Chondrocyte (in vitro differentiated cells): ENCODE results near the gene RAET1L. TPM values are rescaled to one million over a fixed set of nuclear protein-coding genes. Genes with fewer than 3 reads are reported as not detected.

Source experiments
- DNase-seq: peaks from one replicate; pipeline ENCODE4 v3.0.0; 2021; ENCODE audit warnings: mixed read lengths, low spot score
- H3K27ac Mint-ChIP-seq: one replicate; pipeline ENCODE4 v1.8.0; 2021; ENCODE audit warnings: mild to moderate bottlenecking, moderate library complexity, mixed read lengths; ENCODE audit not compliant: unreplicated experiment
- H3K27me3 Mint-ChIP-seq: 2 replicates; pipeline ENCODE4 v1.8.0; 2021; ENCODE audit warnings: low read depth, mixed read lengths
- H3K36me3 Mint-ChIP-seq: 2 replicates; pipeline ENCODE4 v1.8.0; 2021; ENCODE audit warnings: low read depth, mixed read lengths
- H3K4me1 Mint-ChIP-seq: 2 replicates; pipeline ENCODE4 v1.8.0; 2021; ENCODE audit warnings: low read depth, mild to moderate bottlenecking, mixed read lengths
- H3K4me3 Mint-ChIP-seq: one replicate; pipeline ENCODE4 v1.8.0; 2021; ENCODE audit warnings: mild to moderate bottlenecking, moderate library complexity, mixed read lengths; ENCODE audit not compliant: unreplicated experiment
- H3K9me3 Mint-ChIP-seq: 2 replicates; pipeline ENCODE4 v1.8.0; 2021; ENCODE audit warnings: low read depth, mixed read lengths
- CTCF ChIP-seq: fragments of 200-600 bp; sonication (generic); IDR thresholded peaks from 2 replicates; pipeline ENCODE4 v1.5.0; 2021; ENCODE audit warnings: antibody characterized with exemption, mild to moderate bottlenecking, moderate library complexity
- total RNA-seq: library from RNA; stranded (reverse); gene quantifications from 3 replicates; pipeline ENCODE4 v1.2.1, GENCODE V29; 2021

Gene RAET1L
- total RNA-seq, 1 donor from 2014 or later, result not detected

- no peak for TF ChIP-seq CTCF
- H3K36me3 Mint-ChIP-seq, result peaks cover 14% of the 10 kb centered on the region
- no peak for DNase-seq
- no peak overlapping the region for H3K27ac Mint-ChIP-seq
- peaks cover 11% of the 10 kb centered on the region for H3K9me3 Mint-ChIP-seq
- H3K4me3 Mint-ChIP-seq, result no peak overlapping the region
- H3K4me1 Mint-ChIP-seq, result peaks cover 18% of the 10 kb centered on the region
- H3K27me3 Mint-ChIP-seq, result peaks cover 79% of the 10 kb centered on the region
These were observed 40.6 kb downstream of the RAET1L start for GRCh38 chr6:149984773-149985172.

GRCh38 chr6:149983145-149983544 is 42.2 kb downstream of the RAET1L start:
- H3K4me1 Mint-ChIP-seq, result peaks cover 16% of the 10 kb centered on the region
- TF ChIP-seq CTCF, result no peak
- no peak overlapping the region for H3K27ac Mint-ChIP-seq
- H3K9me3 Mint-ChIP-seq, result peaks cover 6% of the 10 kb centered on the region
- DNase-seq, result no peak
- H3K36me3 Mint-ChIP-seq, result peaks cover 6% of the 10 kb centered on the region
- peaks cover 74% of the 10 kb centered on the region for H3K27me3 Mint-ChIP-seq
- no peak overlapping the region for H3K4me3 Mint-ChIP-seq

DNA sequence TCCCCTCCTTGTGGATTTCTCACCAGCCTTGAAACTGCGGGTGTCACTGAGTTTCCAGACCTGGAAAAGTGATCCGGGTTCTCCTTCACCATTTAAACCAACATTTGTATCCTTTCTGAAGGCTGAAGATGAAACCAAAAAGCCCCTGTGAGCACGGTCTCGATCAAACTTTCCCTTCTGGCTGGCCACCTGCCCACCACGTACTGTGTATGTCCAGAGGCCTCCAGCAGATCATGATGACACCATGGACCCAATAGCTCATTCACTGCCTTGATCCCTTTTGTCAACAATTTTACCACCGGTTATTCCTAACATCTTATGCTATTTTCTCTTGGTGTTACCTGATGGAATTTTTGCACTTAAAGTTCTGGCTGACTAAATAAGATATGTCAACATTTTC is 46.0 kb downstream of the RAET1L start:
- Mint-ChIP-seq H3K27me3 (peaks cover 59% of the 10 kb centered on the region), H3K36me3 (peaks cover 2% of the 10 kb centered on the region), H3K4me3 (no peak overlapping the region), H3K9me3 (no peaks in the 10 kb centered on the region), H3K27ac (no peak overlapping the region), H3K4me1 (peaks cover 13% of the 10 kb centered on the region)
- no peak for DNase-seq
- no peak for TF ChIP-seq CTCF

DNA sequence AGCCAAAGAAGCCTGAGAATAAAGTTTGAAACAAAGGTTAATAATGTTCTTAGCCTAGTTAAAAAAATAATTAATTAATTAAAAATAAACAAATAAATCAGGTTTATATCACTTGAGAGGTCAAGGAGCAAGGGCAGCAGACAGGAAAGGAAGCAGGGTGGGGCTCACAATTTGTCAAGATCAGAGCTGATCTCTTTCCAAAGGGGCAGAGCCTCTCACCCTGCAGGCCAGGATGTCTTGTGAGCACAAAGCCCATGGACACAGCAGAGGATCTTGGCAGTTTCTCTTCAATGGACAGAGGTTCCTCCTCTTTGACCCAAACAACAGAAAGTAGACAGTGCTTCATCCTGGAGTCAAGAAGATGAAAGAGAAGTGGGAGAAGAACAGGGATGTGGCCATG is 46.7 kb downstream of the RAET1L start:
- Mint-ChIP-seq H3K27me3 (peaks cover 63% of the 10 kb centered on the region), H3K4me1 (peaks cover 13% of the 10 kb centered on the region), H3K4me3 (no peak overlapping the region), H3K36me3 (peaks cover 5% of the 10 kb centered on the region), H3K27ac (no peak overlapping the region), H3K9me3 (peaks cover 3% of the 10 kb centered on the region)
- TF ChIP-seq CTCF, result no peak
- no peak for DNase-seq

DNA sequence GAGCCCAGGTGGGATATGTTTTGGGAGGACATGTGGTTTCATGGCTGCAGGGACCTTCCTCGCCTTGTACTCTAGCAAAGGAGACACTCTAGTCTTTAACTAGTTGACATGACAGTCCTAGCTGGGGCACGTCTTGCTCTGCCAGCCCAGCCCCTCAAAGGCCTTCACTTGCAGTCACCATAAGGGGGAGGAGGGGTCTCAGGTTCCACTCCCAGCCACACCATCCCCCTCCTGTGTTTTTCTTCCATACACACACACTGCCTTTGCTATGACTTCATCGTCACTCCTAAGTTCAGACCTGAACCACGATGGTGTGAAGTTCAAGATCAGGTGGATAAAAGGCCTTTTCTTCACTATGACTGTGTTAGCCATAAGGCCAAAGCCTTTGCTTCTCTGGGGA is 48.1 kb downstream of the RAET1L start:
- Mint-ChIP-seq H3K27me3 (peaks cover 54% of the 10 kb centered on the region), H3K9me3 (peaks cover 12% of the 10 kb centered on the region), H3K4me1 (peaks cover 13% of the 10 kb centered on the region), H3K36me3 (peaks cover 7% of the 10 kb centered on the region), H3K4me3 (no peak overlapping the region), H3K27ac (no peak overlapping the region)
- TF ChIP-seq CTCF, result no peak
- no peak for DNase-seq
